D721Med (cell line): ENCODE results near the gene KRT24.

Source experiments
- DNase-seq: peaks from one replicate; pipeline ENCODE4 v3.0.0; 2011; ENCODE audit warnings: low spot score; ENCODE audit not compliant: insufficient read length
- FAIRE-seq: peaks from 2 replicates; lab custom pipeline; 2011; peaks lifted over from hg19 to GRCh38; lab: Jason Lieb, UNC
- TF ChIP-seq, protein P1 (sequence below): IDR thresholded peaks from 2 replicates; pipeline ENCODE4 v1.5.1; 2012; ENCODE audit warnings: mild to moderate bottlenecking, control low read depth; ENCODE audit not compliant: insufficient read depth; ENCODE audit errors: missing control alignments

The KRT24 gene

DNA sequence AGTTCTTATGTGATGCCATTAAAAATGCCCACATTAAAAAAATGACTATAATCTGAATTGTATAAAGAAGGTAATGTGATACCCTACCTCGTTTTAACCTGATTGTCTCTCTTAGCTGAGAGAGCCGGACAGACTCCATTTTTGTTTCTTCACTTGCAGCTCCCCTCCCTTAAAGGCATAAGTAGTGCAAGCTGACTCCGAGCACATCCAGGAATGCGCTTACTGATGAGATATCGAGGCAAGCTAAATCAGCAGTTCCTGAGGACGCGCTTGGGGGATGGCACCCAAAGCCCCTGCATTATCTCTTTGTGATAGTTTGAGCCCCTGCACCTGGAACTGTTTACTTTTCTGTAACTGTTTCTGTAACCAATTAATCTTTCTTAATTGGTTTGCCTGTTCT is 6.3 kb downstream of the KRT24 start:
- FAIRE-seq (no peak), DNase-seq (no peak)
- TF ChIP-seq, protein P1, sequence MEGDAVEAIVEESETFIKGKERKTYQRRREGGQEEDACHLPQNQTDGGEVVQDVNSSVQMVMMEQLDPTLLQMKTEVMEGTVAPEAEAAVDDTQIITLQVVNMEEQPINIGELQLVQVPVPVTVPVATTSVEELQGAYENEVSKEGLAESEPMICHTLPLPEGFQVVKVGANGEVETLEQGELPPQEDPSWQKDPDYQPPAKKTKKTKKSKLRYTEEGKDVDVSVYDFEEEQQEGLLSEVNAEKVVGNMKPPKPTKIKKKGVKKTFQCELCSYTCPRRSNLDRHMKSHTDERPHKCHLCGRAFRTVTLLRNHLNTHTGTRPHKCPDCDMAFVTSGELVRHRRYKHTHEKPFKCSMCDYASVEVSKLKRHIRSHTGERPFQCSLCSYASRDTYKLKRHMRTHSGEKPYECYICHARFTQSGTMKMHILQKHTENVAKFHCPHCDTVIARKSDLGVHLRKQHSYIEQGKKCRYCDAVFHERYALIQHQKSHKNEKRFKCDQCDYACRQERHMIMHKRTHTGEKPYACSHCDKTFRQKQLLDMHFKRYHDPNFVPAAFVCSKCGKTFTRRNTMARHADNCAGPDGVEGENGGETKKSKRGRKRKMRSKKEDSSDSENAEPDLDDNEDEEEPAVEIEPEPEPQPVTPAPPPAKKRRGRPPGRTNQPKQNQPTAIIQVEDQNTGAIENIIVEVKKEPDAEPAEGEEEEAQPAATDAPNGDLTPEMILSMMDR = no peak

GRCh38 chr17:40696651-40697072 is 6.9 kb downstream of the KRT24 start:
- FAIRE-seq (no peak), DNase-seq (no peak)
- TF ChIP-seq, protein P1 = no peak

DNA sequence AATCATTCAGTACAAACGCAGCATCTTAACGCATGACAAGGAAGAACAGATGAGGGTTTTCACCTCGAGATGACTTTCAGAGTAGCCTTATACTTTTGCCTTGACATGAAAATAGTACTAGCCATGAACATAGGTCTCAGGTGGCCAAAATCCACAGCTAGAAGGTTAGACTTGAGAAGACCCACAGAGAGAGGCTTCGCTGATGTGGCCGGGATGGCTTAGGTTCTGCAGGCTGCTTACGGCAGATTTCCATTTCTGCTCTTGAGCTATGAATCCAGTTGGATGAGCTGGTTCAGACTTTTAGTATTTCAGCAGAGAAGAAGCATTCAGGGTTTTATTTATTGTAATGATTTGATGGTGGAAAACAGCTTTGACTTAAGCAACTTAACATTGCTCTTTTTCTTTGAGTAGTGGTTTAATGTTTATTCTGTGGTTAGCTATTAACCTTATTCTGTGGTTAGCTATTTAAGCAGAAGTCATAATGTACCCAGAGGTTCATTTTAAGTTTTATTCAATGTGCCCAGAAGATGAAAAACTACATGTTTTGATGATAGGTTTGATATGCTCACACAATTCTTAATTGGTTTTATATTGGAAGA is 7.6 kb downstream of the KRT24 start:
- no peak for DNase-seq
- TF ChIP-seq, protein P1 = no peak
- no peak for FAIRE-seq

DNA sequence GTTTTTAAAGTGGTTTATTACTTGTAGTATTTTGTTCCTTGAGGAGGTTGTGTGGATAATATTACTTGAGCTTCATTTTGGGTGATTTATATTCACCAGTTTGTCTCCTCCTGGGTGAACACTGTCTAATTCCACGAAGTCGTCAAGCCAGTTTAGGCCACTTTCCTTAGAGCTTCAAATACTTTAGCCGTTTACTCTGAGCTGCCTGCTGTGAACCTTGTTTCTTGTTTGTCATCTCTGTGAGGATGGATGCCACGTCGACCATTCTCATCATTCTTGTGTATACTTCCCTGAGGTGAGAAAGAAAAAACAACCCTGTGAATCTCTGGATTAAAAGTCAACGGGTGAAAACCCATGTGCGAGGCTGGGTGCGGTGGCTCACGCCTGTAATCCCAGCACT is 9.0 kb downstream of the KRT24 start:
- TF ChIP-seq, protein P1 = no peak
- DNase-seq (no peak), FAIRE-seq (no peak)

GRCh38 chr17:40687106-40687505 is 16.4 kb downstream of the KRT24 start:
- FAIRE-seq (no peak), DNase-seq (no peak)
- TF ChIP-seq, protein P1 = no peak

- FAIRE-seq = no peak
- TF ChIP-seq, protein P1 = no peak
- DNase-seq = no peak
Measured at GRCh38 chr17:40686192-40686591, 17.4 kb downstream of the KRT24 start.

DNA sequence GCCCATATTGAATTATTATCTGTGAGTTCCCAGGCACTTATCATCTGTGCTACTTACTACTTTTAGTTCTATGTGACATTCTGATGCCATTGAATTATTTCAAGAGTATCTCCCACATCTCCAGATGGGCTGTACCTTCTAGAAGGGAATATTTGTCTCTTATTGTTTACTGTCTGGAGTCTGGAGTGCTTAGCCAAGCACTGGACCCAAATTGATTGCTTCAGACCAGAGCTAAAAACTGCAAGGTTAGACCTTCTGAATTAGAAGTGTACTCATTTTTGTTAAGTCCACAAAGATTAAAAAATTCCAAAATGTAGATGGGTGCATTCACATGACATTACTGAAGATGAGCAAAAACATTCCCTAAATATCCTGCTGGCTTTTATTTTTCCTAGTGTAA is 22.6 kb downstream of the KRT24 start:
- TF ChIP-seq, protein P1 = no peak
- FAIRE-seq = no peak
- DNase-seq = no peak
